Measurements from ENCODE around the gene SPTBN1.

DNA sequence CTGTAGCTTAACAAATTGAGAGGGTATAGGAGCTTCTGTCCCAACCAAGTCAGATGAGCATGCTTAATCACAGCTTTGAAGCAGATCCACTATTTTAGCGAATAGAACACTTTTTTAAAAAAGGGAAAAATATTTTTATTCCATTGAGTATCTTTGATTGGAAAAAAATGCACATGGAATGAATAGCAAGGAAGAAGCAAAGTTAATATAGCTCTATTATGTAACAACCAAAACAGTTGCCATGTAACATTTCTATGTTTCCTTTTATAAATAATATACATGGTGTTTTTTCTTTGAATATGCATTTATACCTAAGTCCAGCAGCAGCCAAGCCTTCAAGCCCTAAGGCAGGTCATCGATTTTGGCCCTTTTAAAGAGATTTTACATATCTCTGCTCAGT, 21.4 kb upstream of the SPTBN1 start:
- TF ChIP-seq, protein P1, sequence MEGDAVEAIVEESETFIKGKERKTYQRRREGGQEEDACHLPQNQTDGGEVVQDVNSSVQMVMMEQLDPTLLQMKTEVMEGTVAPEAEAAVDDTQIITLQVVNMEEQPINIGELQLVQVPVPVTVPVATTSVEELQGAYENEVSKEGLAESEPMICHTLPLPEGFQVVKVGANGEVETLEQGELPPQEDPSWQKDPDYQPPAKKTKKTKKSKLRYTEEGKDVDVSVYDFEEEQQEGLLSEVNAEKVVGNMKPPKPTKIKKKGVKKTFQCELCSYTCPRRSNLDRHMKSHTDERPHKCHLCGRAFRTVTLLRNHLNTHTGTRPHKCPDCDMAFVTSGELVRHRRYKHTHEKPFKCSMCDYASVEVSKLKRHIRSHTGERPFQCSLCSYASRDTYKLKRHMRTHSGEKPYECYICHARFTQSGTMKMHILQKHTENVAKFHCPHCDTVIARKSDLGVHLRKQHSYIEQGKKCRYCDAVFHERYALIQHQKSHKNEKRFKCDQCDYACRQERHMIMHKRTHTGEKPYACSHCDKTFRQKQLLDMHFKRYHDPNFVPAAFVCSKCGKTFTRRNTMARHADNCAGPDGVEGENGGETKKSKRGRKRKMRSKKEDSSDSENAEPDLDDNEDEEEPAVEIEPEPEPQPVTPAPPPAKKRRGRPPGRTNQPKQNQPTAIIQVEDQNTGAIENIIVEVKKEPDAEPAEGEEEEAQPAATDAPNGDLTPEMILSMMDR (IDR thresholded peaks at IDR 0.05): no peak
- TF ChIP-seq POLR2A (IDR thresholded peaks at IDR 0.05): no peak
